K562 (cell line): ENCODE results near the gene PRKAG1. TPM values are rescaled to one million over a fixed set of nuclear protein-coding genes. Genes with fewer than 3 reads are reported as not detected.

Experiments
- BCL6 ChIP-seq: fragments of 250-450 bp; sonication (Bioruptor Pico); IDR thresholded peaks from 2 replicates; pipeline ENCODE4 v1.4.0; 2020
- BRCA1 ChIP-seq, 2 experiments: fragments of 450-650 bp in 1 of 2; sonication (generic) in 1 of 2; formaldehyde crosslinking in 1 of 2; IDR thresholded peaks; 2 replicates each; pipeline versions ENCODE4 v1.5.0 to v1.6.1; 2017 to 2020; ENCODE audit warnings: mild to moderate bottlenecking in 1 of 2, missing genetic modification reagents in 1 of 2
- CREB1 ChIP-seq, 2 experiments: sonication (generic) in 1 of 2; formaldehyde crosslinking in 1 of 2; IDR thresholded peaks; 2 replicates each; pipeline versions ENCODE4 v1.6.1 to v1.8.0; 2012 to 2022; ENCODE audit warnings: inconsistent platforms in 1 of 2, mild to moderate bottlenecking in 1 of 2, missing genetic modification reagents in 1 of 2, moderate library complexity in 1 of 2
- DACH1 ChIP-seq: fragments of 450-650 bp; IDR thresholded peaks from 2 replicates; pipeline ENCODE4 v1.6.1; 2018; ENCODE audit not compliant: partially characterized antibody
- HES1 ChIP-seq: fragments of 450-650 bp; IDR thresholded peaks from 2 replicates; pipeline ENCODE4 v1.6.1; 2016; ENCODE audit warnings: low read depth, mild to moderate bottlenecking, moderate library complexity
- HNRNPH1 ChIP-seq: fragments of 200-400 bp; formaldehyde crosslinking; optimal IDR thresholded peaks from 2 replicates; pipeline ENCODE3; 2017; ENCODE audit warnings: low read depth, mild to moderate bottlenecking, low read length, moderate library complexity
- HNRNPK ChIP-seq: fragments of 200-400 bp; formaldehyde crosslinking; IDR thresholded peaks from one replicate; pipeline ENCODE4 v1.6.1; 2018; ENCODE audit warnings: mild to moderate bottlenecking, low read depth, low read length; ENCODE audit not compliant: poor library complexity, severe bottlenecking
- HSF4 ChIP-seq: fragments of 250-450 bp; sonication (Bioruptor Pico); IDR thresholded peaks from 2 replicates; pipeline ENCODE4 v2.1.2; 2022; ENCODE audit warnings: mild to moderate bottlenecking, moderate library complexity, borderline replicate concordance
- KLF13 ChIP-seq: fragments of 450-650 bp; IDR thresholded peaks from 2 replicates; pipeline ENCODE4 v1.6.1; 2016; ENCODE audit warnings: missing genetic modification characterization, low read depth, mild to moderate bottlenecking, missing compliant biosample characterization, moderate library complexity, borderline replicate concordance
- MTA2 ChIP-seq: fragments of 450-650 bp; IDR thresholded peaks from 2 replicates; pipeline ENCODE4 v1.6.1; 2016; ENCODE audit warnings: low read depth
- OTX1 ChIP-seq: fragments of 450-650 bp; formaldehyde crosslinking; IDR thresholded peaks from 2 replicates; pipeline ENCODE4 v1.4.0; 2022; ENCODE audit warnings: mild to moderate bottlenecking
- SMAD4 ChIP-seq: fragments of 250-450 bp; sonication (Bioruptor Pico); conservative IDR thresholded peaks from 2 replicates; pipeline ENCODE4 v1.8.0; 2021; ENCODE audit warnings: inconsistent platforms, mild to moderate bottlenecking, moderate library complexity
- SNRNP70 ChIP-seq: fragments of 200-400 bp; formaldehyde crosslinking; optimal IDR thresholded peaks from 2 replicates; pipeline ENCODE3; 2017; ENCODE audit warnings: low read depth, low read length
- USF1 ChIP-seq: sonication (generic); formaldehyde crosslinking; IDR thresholded peaks from 2 replicates; pipeline ENCODE4 v1.9.0; 2022; ENCODE audit warnings: mild to moderate bottlenecking, missing genetic modification reagents
- ZBTB11 ChIP-seq, 3 experiments: fragments of 200-800 bp in 1 of 3; fragments of 250-450 bp in 1 of 3; fragments of 450-650 bp in 1 of 3; sonication (Bioruptor Pico) in 1 of 3; sonication (Bioruptor generic) in 1 of 3; formaldehyde crosslinking in 1 of 3; IDR thresholded peaks; 2 replicates each; pipeline versions ENCODE4 v1.6.1 to v1.8.0; 2016 to 2022; ENCODE audit warnings: mild to moderate bottlenecking in 2 of 3, missing genetic modification characterization in 2 of 3, missing compliant biosample characterization in 1 of 3, moderate library complexity in 1 of 3
- ZBTB5 ChIP-seq: fragments of 450-650 bp; IDR thresholded peaks from 2 replicates; pipeline ENCODE4 v1.6.1; 2017; ENCODE audit warnings: antibody characterized with exemption
- polyA plus RNA-seq, 8 experiments: library from polyadenylated mRNA; depleted of rRNA in 4 of 8; stranded (reverse) in 5 of 8; unstranded in 3 of 8; fragments of >200 nt; fragmentation: Nextera tagmentation in 2 of 8; fragmentation: Illumina TruSeq in 1 of 8; extraction: Ambion mirVana in 2 of 8; extraction: Trizol in 1 of 8; gene quantifications; 2 replicates each; pipeline versions ENCODE4 v1.2.1 to v1.2.3, GENCODE V29; 2011 to 2014; ENCODE audit warnings: inconsistent platforms in 1 of 8, missing spikeins in 1 of 8
- total RNA-seq, 7 experiments: library from RNA; depleted of rRNA in 6 of 7; stranded (reverse); fragments of >200 nt in 6 of 7; fragmentation: Illumina TruSeq in 2 of 7; extraction: Trizol in 2 of 7; gene quantifications; 2 replicates each; pipeline versions ENCODE4 v1.2.1 to v1.2.3, GENCODE V29; 2011 to 2021; ENCODE audit warnings: low replicate concordance in 1 of 7

The PRKAG1 gene
- total and polyA plus RNA-seq, 9 of the 15 experiments (the other 6 are each of a cell fraction or from before 2014, with no cell fraction given) = 51.1 to 126 (median 79.1) TPM

- no peak for TF ChIP-seq HSF4 (CRISPR knock-in tag)
- TF ChIP-seq KLF13 (tag) = peak; percentile 62; the same call in 1 of the 2 replicates
- TF ChIP-seq DACH1 = no peak
- TF ChIP-seq SMAD4 (CRISPR knock-in tag) = peak; percentile 82
- TF ChIP-seq OTX1 (CRISPR knock-in tag) = no peak
- TF ChIP-seq BCL6 (CRISPR knock-in tag) = no peak
- TF ChIP-seq ZBTB5 = no peak
- TF ChIP-seq USF1 (CRISPR knock-in tag) = no peak
- no peak for TF ChIP-seq SNRNP70
- TF ChIP-seq HNRNPK = no peak
- TF ChIP-seq CREB1 (IDR thresholded peaks at IDR 0.05) = peak; percentile 92
- TF ChIP-seq CREB1 (CRISPR knock-in tag; IDR thresholded peaks at IDR 0.05) = peak; percentile 92
- TF ChIP-seq HNRNPH1 = no peak
- no peak for TF ChIP-seq HES1
- no peak for TF ChIP-seq MTA2
- TF ChIP-seq ZBTB11 (CRISPR knock-in tag; IDR thresholded peaks at IDR 0.05) = peak; percentile 48 to 96 (median 80); a peak in 5 of 6 replicates
- TF ChIP-seq BRCA1 (IDR thresholded peaks at IDR 0.05) = no peak
- 0 out of 2 replicates have a peak, but pooled peaks have one; percentile 44 for TF ChIP-seq BRCA1 (CRISPR knock-in tag; IDR thresholded peaks at IDR 0.05)
Measured at GRCh38 chr12:49018261-49019119, at the start of gene PRKAG1 (continued).
